WTC11 (cell line): ENCODE measurements around the gene FNDC3A.

Source experiments
- CTCF ChIP-seq: fragments of 200-600 bp; IDR thresholded peaks from 2 replicates; pipeline ENCODE4 v1.8.0; 2022; ENCODE audit warnings: antibody characterized with exemption
- E2F1 ChIP-seq: sonication (generic); formaldehyde crosslinking; IDR thresholded peaks from 2 replicates; pipeline ENCODE4 v1.8.0; 2022; ENCODE audit warnings: mild to moderate bottlenecking, missing genetic modification reagents
- IRF2 ChIP-seq: sonication (generic); formaldehyde crosslinking; IDR thresholded peaks from 2 replicates; pipeline ENCODE4 v1.8.0; 2022; ENCODE audit warnings: low read depth, missing genetic modification reagents, borderline replicate concordance
- JUN ChIP-seq: sonication (generic); formaldehyde crosslinking; IDR thresholded peaks from 2 replicates; pipeline ENCODE4 v1.8.0; 2023; ENCODE audit warnings: mild to moderate bottlenecking, missing genetic modification reagents
- NFATC4 ChIP-seq: fragments of 250-450 bp; sonication (Bioruptor Pico); IDR thresholded peaks from 2 replicates; pipeline ENCODE4 v1.9.0; 2021; ENCODE audit warnings: mild to moderate bottlenecking
- TEAD4 ChIP-seq: sonication (generic); formaldehyde crosslinking; IDR thresholded peaks from 2 replicates; pipeline ENCODE4 v1.8.0; 2022; ENCODE audit warnings: mild to moderate bottlenecking, missing genetic modification reagents

DNA sequence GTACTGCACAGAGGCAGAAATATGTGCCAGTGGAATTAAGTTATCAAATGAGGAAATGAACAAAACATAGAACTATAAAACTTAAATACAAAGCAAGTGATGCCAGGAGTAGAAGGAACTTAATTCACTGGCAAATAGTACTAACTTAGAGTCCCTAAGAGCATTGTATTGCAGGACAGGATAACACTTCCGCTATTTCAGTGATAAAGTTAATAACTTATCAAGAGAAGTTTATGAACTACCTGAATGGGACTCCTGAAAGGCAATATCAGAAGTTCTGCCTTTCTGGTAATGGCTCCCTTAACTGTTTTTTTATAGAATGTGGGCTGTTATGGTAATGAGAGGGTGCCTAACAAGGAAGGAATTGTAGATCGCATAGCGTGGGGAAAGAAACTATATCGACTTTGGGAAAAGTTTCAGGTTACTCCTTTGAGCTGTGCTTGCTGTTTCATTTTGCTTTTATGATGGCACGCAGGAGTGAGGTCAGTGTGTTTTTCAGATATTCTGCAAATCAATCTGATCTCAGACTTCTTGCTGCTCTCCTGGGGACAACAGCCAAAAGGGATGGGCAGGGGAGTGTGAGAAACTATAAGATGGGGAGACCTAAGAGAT, 149.1 kb downstream of the FNDC3A start:
- TF ChIP-seq IRF2 = no peak
- TF ChIP-seq CTCF = no peak
- TF ChIP-seq E2F1 (CRISPR knock-in tag) = no peak
- TF ChIP-seq NFATC4 = no peak
- TF ChIP-seq JUN (CRISPR knock-in tag) = no peak
- TF ChIP-seq TEAD4 (CRISPR knock-in tag) = no peak
